DND-41 (cell line): ENCODE data around the gene GFOD1.

Experiments
- ATAC-seq: fragments of 200-7000 bp; cut with Tn5 transposase; 3 replicates; pipeline ENCODE4 v1.9.1; 2021; ENCODE audit warnings: low read depth; ENCODE audit not compliant: insufficient read depth
- DNase-seq: peaks from one replicate; pipeline ENCODE4 v3.0.0-alpha.2; 2020
- H2AFZ ChIP-seq: 2 replicates; pipeline ENCODE4 v1.6.0; 2012; ENCODE audit warnings: low read depth, low read length
- H3K27ac ChIP-seq: 2 replicates; pipeline ENCODE4 v1.5.1; 2012; ENCODE audit warnings: low read length, inconsistent platforms
- H3K27me3 ChIP-seq: fragments of 200-600 bp; sonication (generic); 2 replicates; pipeline ENCODE4 v1.6.0; 2012; ENCODE audit warnings: low read length, mild to moderate bottlenecking, inconsistent platforms; ENCODE audit not compliant: insufficient read depth, poor library complexity
- H3K36me3 ChIP-seq: 2 replicates; pipeline ENCODE4 v1.5.1; 2012; ENCODE audit warnings: low read length, inconsistent platforms; ENCODE audit not compliant: insufficient read depth
- H3K4me1 ChIP-seq: 2 replicates; pipeline ENCODE4 v1.5.1; 2012; ENCODE audit warnings: mild to moderate bottlenecking, low read length; ENCODE audit not compliant: insufficient read depth
- H3K4me2 ChIP-seq: 2 replicates; pipeline ENCODE4 v1.6.0; 2012; ENCODE audit warnings: mild to moderate bottlenecking, moderate library complexity, low read length, inconsistent platforms; ENCODE audit not compliant: insufficient read depth
- H3K4me3 ChIP-seq, 2 experiments: fragments of 200-600 bp in 1 of 2; shearing (Covaris generic) in 1 of 2; 2 replicates each; pipeline ENCODE4 v1.5.1; 2012 to 2016; ENCODE audit warnings: inconsistent platforms in 2 of 2, low read length in 2 of 2, mild to moderate bottlenecking in 2 of 2, low read depth in 1 of 2, moderate library complexity in 1 of 2
- H3K79me2 ChIP-seq: 2 replicates; pipeline ENCODE4 v1.6.0; 2012; ENCODE audit warnings: low read length, inconsistent platforms; ENCODE audit not compliant: insufficient read depth
- H3K9ac ChIP-seq: 2 replicates; pipeline ENCODE4 v1.6.0; 2012; ENCODE audit warnings: low read depth, mild to moderate bottlenecking, inconsistent platforms, low read length, moderate library complexity
- H3K9me3 ChIP-seq: 2 replicates; pipeline ENCODE4 v1.5.1; 2012; ENCODE audit warnings: low read length, moderate library complexity, mild to moderate bottlenecking, inconsistent platforms; ENCODE audit not compliant: insufficient read depth, severe bottlenecking
- H4K20me1 ChIP-seq: 2 replicates; pipeline ENCODE4 v1.6.0; 2012; ENCODE audit warnings: low read length; ENCODE audit not compliant: insufficient read depth
- EZH2 ChIP-seq: IDR thresholded peaks from 3 replicates; pipeline ENCODE4 v1.6.1; 2012; ENCODE audit warnings: borderline replicate concordance, low read depth, mild to moderate bottlenecking, moderate library complexity, low read length, inconsistent platforms; ENCODE audit not compliant: severe bottlenecking
- TF ChIP-seq, protein P1 (sequence below): IDR thresholded peaks from 2 replicates; pipeline ENCODE4 v1.5.1; 2012; ENCODE audit warnings: borderline replicate concordance, low read length, moderate library complexity, mild to moderate bottlenecking; ENCODE audit not compliant: poor library complexity, severe bottlenecking; ENCODE audit errors: extremely low read depth

Gene GFOD1

DNA sequence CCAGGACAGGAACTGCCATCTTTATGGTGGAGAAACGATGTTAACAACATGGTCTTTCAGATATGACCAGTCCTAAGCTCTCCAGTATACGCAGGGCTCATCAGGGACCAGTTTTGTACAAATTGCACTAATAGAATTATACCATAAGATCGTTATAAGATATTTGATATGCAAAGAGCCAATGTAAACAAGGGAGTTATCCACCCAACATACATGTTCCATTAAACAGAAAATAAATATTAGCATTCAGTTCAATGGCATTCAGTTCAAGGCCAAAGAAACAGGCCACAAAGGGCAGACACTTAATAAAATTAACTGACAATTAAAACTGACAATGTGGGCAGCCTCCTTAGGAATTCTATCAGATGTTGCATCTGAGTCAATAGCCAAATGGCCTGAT lies 2.6 kb downstream of the GFOD1 start:
- Histone ChIP-seq H3K9me3 (no peaks in the 10 kb centered on the region), H3K4me1 (peaks cover 38% of the 10 kb centered on the region), H3K4me2 (peak overlapping the region; percentile 99; the same call in 1 of the 2 replicates), H4K20me1 (peaks cover 12% of the 10 kb centered on the region; the same call in 1 of the 2 replicates), H3K79me2 (peaks cover 4% of the 10 kb centered on the region; the same call in 1 of the 2 replicates), H3K4me3 (no peak overlapping the region), H3K27ac (no peak overlapping the region), H3K36me3 (no peaks in the 10 kb centered on the region), H2AFZ (no peak overlapping the region), H3K27me3 (peaks cover 8% of the 10 kb centered on the region), H3K9ac (no peak overlapping the region)
- no peak for DNase-seq
- TF ChIP-seq EZH2, result no peak
- no peak for ATAC-seq

DNA sequence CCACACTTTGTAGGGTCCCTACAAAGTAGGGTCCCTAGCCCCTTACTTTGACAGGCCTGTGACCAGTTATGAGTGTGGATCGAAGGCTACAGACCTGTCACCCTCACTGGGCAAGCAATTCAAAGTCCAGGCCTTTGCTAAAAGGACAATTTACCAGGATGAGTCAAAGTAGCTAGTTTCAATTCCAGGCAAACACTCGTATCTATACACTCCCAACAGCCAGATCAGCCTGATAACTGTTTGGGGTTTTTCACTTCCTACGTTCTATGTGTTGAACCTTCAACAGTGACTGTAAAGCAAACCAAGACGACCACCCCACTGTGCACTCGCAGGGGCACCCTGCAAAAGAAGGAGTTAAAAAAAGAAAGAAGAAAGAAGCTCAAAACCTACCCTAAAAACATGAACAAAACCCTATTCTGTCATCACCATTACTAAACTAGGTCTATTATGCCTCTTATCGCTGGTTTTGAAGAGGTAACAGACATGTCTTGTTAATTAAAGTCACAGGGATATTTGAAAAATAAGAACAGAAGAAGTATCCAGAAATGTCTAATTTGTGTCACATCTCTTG lies 3.2 kb downstream of the GFOD1 start:
- Histone ChIP-seq H3K79me2 (peaks cover 4% of the 10 kb centered on the region; the same call in 1 of the 2 replicates), H3K27me3 (peaks cover 8% of the 10 kb centered on the region), H3K27ac (no peak overlapping the region), H3K4me3 (no peak overlapping the region), H2AFZ (no peak overlapping the region), H3K9me3 (no peaks in the 10 kb centered on the region), H3K9ac (no peak overlapping the region), H4K20me1 (peaks cover 12% of the 10 kb centered on the region; the same call in 1 of the 2 replicates), H3K4me2 (peak overlapping the region; percentile 99; the same call in 1 of the 2 replicates), H3K36me3 (no peaks in the 10 kb centered on the region), H3K4me1 (peaks cover 38% of the 10 kb centered on the region)
- TF ChIP-seq, protein P1, sequence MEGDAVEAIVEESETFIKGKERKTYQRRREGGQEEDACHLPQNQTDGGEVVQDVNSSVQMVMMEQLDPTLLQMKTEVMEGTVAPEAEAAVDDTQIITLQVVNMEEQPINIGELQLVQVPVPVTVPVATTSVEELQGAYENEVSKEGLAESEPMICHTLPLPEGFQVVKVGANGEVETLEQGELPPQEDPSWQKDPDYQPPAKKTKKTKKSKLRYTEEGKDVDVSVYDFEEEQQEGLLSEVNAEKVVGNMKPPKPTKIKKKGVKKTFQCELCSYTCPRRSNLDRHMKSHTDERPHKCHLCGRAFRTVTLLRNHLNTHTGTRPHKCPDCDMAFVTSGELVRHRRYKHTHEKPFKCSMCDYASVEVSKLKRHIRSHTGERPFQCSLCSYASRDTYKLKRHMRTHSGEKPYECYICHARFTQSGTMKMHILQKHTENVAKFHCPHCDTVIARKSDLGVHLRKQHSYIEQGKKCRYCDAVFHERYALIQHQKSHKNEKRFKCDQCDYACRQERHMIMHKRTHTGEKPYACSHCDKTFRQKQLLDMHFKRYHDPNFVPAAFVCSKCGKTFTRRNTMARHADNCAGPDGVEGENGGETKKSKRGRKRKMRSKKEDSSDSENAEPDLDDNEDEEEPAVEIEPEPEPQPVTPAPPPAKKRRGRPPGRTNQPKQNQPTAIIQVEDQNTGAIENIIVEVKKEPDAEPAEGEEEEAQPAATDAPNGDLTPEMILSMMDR, result no peak
- no peak for TF ChIP-seq EZH2
- DNase-seq, result peak; percentile 21
- no peak for ATAC-seq

DNA sequence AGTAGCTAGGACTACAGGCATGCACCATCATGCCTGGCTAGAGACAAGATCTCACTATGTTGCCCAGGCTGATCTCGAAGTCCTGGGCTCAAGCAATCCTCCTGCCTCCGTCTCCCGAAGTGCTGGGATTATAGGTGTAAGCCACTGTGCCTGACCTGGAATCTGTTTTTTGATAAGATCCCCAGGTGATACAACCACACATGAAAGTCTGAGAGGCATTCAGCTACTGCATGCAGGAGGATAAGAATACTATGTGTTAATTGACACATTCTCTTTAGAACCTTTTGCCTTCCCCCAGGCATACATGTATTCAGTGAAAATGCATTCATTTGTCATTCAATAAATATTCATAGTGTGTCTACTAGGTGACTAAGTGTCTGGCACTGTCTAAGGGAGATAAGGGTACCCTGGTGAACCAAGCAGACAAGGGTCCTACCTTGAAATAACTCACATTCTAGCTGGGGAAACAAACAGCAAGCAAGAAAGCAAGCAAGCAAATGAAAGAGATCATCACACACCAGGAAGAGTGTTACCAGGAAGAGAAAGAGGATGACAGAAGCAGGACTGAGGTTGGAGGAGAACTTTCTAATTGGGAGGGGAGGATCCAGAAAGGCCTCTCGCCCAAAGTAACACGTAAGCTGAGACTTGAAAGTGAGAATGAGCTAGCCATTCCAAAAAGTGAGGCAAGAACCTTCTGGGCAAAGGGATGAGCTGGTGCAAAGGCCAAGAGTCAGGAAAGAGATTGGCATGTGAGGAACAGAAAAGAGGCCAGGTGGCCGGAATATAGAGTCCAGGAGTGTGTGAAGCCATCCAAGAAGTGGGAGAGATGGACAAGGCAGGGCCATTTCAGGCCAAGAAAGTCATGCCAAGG lies 6.5 kb downstream of the GFOD1 start:
- Histone ChIP-seq H3K36me3 (no peaks in the 10 kb centered on the region), H3K79me2 (peaks cover 4% of the 10 kb centered on the region; the same call in 1 of the 2 replicates), H2AFZ (no peak overlapping the region), H3K27ac (no peak overlapping the region), H3K4me2 (no peak overlapping the region), H3K9me3 (no peaks in the 10 kb centered on the region), H3K4me1 (peaks cover 29% of the 10 kb centered on the region), H3K9ac (no peak overlapping the region), H4K20me1 (peaks cover 12% of the 10 kb centered on the region; the same call in 1 of the 2 replicates), H3K4me3 (no peak overlapping the region), H3K27me3 (no peaks in the 10 kb centered on the region)
- ATAC-seq (no peak), DNase-seq (no peak)
- TF ChIP-seq EZH2, result no peak
- TF ChIP-seq, protein P1, result no peak

DNA sequence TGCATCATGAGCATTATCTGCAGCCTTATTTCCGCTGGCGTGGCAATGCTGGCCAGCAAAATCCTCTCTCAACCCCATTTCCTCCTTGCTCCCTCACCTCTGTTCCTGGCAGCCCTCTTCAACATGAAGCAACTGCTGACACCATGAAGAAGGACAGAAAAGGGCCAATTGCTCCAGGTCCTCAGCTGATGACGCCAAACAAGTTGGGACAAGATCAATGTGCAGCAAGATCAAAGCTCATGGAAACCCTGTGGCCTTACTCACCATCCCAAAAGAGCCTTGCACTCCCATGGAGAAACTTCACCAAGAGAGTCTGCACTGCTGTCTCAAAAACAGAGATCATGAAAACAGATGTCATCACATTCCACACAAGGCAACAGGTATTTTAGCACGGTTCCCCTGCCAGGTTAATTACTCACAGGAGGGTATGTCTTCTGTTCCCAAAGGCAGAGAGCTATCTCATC lies 7.4 kb downstream of the GFOD1 start:
- DNase-seq (no peak), ATAC-seq (no peak)
- Histone ChIP-seq H3K4me3 (no peak overlapping the region), H3K9me3 (no peaks in the 10 kb centered on the region), H4K20me1 (peaks cover 12% of the 10 kb centered on the region; the same call in 1 of the 2 replicates), H2AFZ (no peak overlapping the region), H3K36me3 (no peaks in the 10 kb centered on the region), H3K4me1 (peaks cover 20% of the 10 kb centered on the region), H3K27ac (no peak overlapping the region), H3K79me2 (peaks cover 4% of the 10 kb centered on the region; the same call in 1 of the 2 replicates), H3K9ac (no peak overlapping the region), H3K4me2 (no peak overlapping the region), H3K27me3 (no peaks in the 10 kb centered on the region)
- TF ChIP-seq, protein P1, result no peak
